ENCODE measurements around the gene EREG.

Gene EREG

GRCh38 chr4:74344031-74344430, 20.9 kb upstream of the EREG start:
- DNase-seq (ENCODE audit: low spot score) = no peak

- DNase-seq (ENCODE audit: low spot score) = no peak
Measured at GRCh38 chr4:74353858-74354257, 11.1 kb upstream of the EREG start.

- no peak for DNase-seq (ENCODE audit: low spot score)
Measured at GRCh38 chr4:74357965-74358364, 7.0 kb upstream of the EREG start.

GRCh38 chr4:74361671-74362070, 3.3 kb upstream of the EREG start:
- DNase-seq (ENCODE audit: low spot score) = no peak

GRCh38 chr4:74362347-74362746, 2.6 kb upstream of the EREG start:
- no peak for DNase-seq (ENCODE audit: low spot score)

- DNase-seq (ENCODE audit: low spot score) = no peak
Measured at GRCh38 chr4:74364256-74364651, 691 bp upstream of the EREG start.

GRCh38 chr4:74365761-74366160, 816 bp downstream of the EREG start:
- DNase-seq (ENCODE audit: low spot score) = no peak

GRCh38 chr4:74366367-74366911, 1.5 kb downstream of the EREG start:
- DNase-seq (ENCODE audit: low spot score) = no peak

GRCh38 chr4:74367656-74368290, 2.8 kb downstream of the EREG start:
- no peak for DNase-seq (ENCODE audit: low spot score)

GRCh38 chr4:74368596-74368995, 3.7 kb downstream of the EREG start:
- no peak for DNase-seq (ENCODE audit: low spot score)

- DNase-seq (ENCODE audit: low spot score) = no peak
Measured at GRCh38 chr4:74369855-74370254, 4.9 kb downstream of the EREG start.

GRCh38 chr4:74370912-74371311, 6.0 kb downstream of the EREG start:
- peak; percentile 20 for DNase-seq (ENCODE audit: low spot score)

- no peak for DNase-seq (ENCODE audit: low spot score)
Measured at GRCh38 chr4:74374128-74374527, 9.2 kb downstream of the EREG start.

- DNase-seq (ENCODE audit: low spot score) = no peak
Measured at GRCh38 chr4:74374561-74375327, 9.8 kb downstream of the EREG start.

- no peak for DNase-seq (ENCODE audit: low spot score)
Measured at GRCh38 chr4:74375824-74376426, 11.0 kb downstream of the EREG start.

GRCh38 chr4:74376888-74377483, 12.0 kb downstream of the EREG start:
- DNase-seq (ENCODE audit: low spot score) = peak; percentile 18

- no peak for DNase-seq (ENCODE audit: low spot score)
Measured at GRCh38 chr4:74377714-74378113, 12.8 kb downstream of the EREG start.

- no peak for DNase-seq (ENCODE audit: low spot score)
Measured at GRCh38 chr4:74378573-74378972, 13.6 kb downstream of the EREG start.

GRCh38 chr4:74379912-74380311, 15.0 kb downstream of the EREG start:
- DNase-seq (ENCODE audit: low spot score) = no peak

GRCh38 chr4:74385386-74385785, 20.4 kb downstream of the EREG start:
- DNase-seq (ENCODE audit: low spot score) = no peak

GRCh38 chr4:74386159-74386558, 21.2 kb downstream of the EREG start:
- no peak for DNase-seq (ENCODE audit: low spot score)

GRCh38 chr4:74387790-74388189, 22.8 kb downstream of the EREG start:
- DNase-seq (ENCODE audit: low spot score) = no peak

- no peak for DNase-seq (ENCODE audit: low spot score)
Measured at GRCh38 chr4:74389494-74389893, 24.5 kb downstream of the EREG start.
